Panc1 (cell line): ENCODE data around the gene TIAM2. TPM values are rescaled to one million over a fixed set of nuclear protein-coding genes. Genes with fewer than 3 reads are reported as not detected.
A peak's percentile ranks its signal among the peaks of the same experiment; 100 is the strongest.

ENCODE experiments used
- ATAC-seq: fragments of 200-7000 bp; cut with Tn5 transposase; 2 replicates; pipeline ENCODE4 v1.9.1; 2020; ENCODE audit warnings: mild to moderate bottlenecking, moderate library complexity
- BruUV-seq: library from RNA; stranded (reverse); fragments of 400-500 nt; replicated peaks from 2 replicates; lab custom pipeline; 2021; lab: Mats Ljungman, UMichigan
- CTCF ChIA-PET: fragments of 300-600 bp; sonication (Branson Sonifier 250); formaldehyde crosslinking; loops from one replicate; lab custom pipeline; 2022; ENCODE audit warnings: antibody characterized with exemption; lab: Charles Lee
- POLR2A ChIA-PET: fragments of 300-600 bp; sonication (Branson Sonifier 250); formaldehyde crosslinking; loops from one replicate; lab custom pipeline; 2022; ENCODE audit warnings: antibody characterized with exemption; lab: Charles Lee
- DNase-seq: peaks from one replicate; pipeline ENCODE4 v3.0.0-alpha.2; 2010; ENCODE audit warnings: low read depth, low spot score
- H3K27ac ChIP-seq: 2 replicates; pipeline ENCODE4 v1.5.1; 2011; ENCODE audit warnings: mild to moderate bottlenecking, low read length, inconsistent platforms
- H3K27me3 ChIP-seq: fragments of 200-500 bp; sonication (Bioruptor generic); 2 replicates; pipeline ENCODE4 v1.6.0; 2014; ENCODE audit warnings: low read length, inconsistent platforms; ENCODE audit not compliant: control insufficient read depth, insufficient read depth
- H3K36me3 ChIP-seq: fragments of 200-500 bp; sonication (Bioruptor generic); 2 replicates; pipeline ENCODE4 v1.5.1; 2014; ENCODE audit warnings: inconsistent platforms, mild to moderate bottlenecking, low read length, moderate library complexity; ENCODE audit not compliant: control insufficient read depth, insufficient read depth
- H3K4me1 ChIP-seq: 2 replicates; pipeline ENCODE4 v1.5.1; 2011; ENCODE audit warnings: inconsistent platforms, mild to moderate bottlenecking, low read length, moderate library complexity; ENCODE audit not compliant: control insufficient read depth, insufficient read depth
- H3K4me3 ChIP-seq, 2 experiments: 2 replicates each; pipeline ENCODE4 v1.5.1; 2011 to 2012; ENCODE audit warnings: low read depth in 2 of 2, low read length in 2 of 2, mild to moderate bottlenecking in 2 of 2, inconsistent platforms in 1 of 2, moderate library complexity in 1 of 2
- H3K9me3 ChIP-seq: fragments of 200-500 bp; sonication (Bioruptor generic); 2 replicates; pipeline ENCODE4 v1.5.1; 2014; ENCODE audit warnings: low read depth, mild to moderate bottlenecking, inconsistent platforms, low read length, moderate library complexity; ENCODE audit not compliant: control insufficient read depth, insufficient read depth
- CTCF ChIP-seq: fragments of 450-650 bp; IDR thresholded peaks from 2 replicates; pipeline ENCODE4 v1.5.1; 2017; ENCODE audit warnings: mild to moderate bottlenecking
- POLR2AphosphoS5 ChIP-seq: IDR thresholded peaks from 2 replicates; pipeline ENCODE4 v1.6.1; 2012; ENCODE audit warnings: mild to moderate bottlenecking, low read depth, low read length, moderate library complexity
- REST ChIP-seq, 2 experiments: IDR thresholded peaks; 2 replicates each; pipeline ENCODE4 v1.6.1; 2011 to 2012; ENCODE audit warnings: low read depth in 2 of 2, control low read depth in 1 of 2, low read length in 1 of 2, mild to moderate bottlenecking in 1 of 2, moderate library complexity in 1 of 2; ENCODE audit not compliant: insufficient read depth in 1 of 2
- SIN3A ChIP-seq: IDR thresholded peaks from 2 replicates; pipeline ENCODE4 v1.6.1; 2012; ENCODE audit warnings: low read depth, mild to moderate bottlenecking, low read length, moderate library complexity, borderline replicate concordance; ENCODE audit not compliant: insufficient read depth
- TCF7L2 ChIP-seq: IDR thresholded peaks from 2 replicates; pipeline ENCODE4 v1.6.1; 2011; ENCODE audit warnings: mild to moderate bottlenecking, low read depth, low read length, inconsistent platforms
- in situ Hi-C: cut with HindIII; loops from 2 replicates; pipeline ENCODE4 v1.10.0; 2016; ENCODE audit warnings: low sequenced_read_pairs, low pct_unique_long_range_greater_than_20kb
- intact Hi-C: fragments of 100-400 bp; cut with micrococcal nuclease; formaldehyde crosslinking; loops from one replicate; pipeline ENCODE4 v1.10.0; 2022; ENCODE audit not compliant: unreplicated experiment
- total RNA-seq: library from RNA; stranded (reverse); gene quantifications from one replicate; pipeline ENCODE4 v1.2.1, GENCODE V29; 2021; ENCODE audit not compliant: unreplicated experiment

Gene TIAM2
- total RNA-seq, 1 experiment from 2014 or later: 14.9 TPM

- Histone ChIP-seq H3K27ac (peak overlapping the region; percentile 80; the same call in 1 of the 2 replicates), H3K36me3 (peaks cover 13% of the 10 kb centered on the region), H3K4me1 (peaks cover 3% of the 10 kb centered on the region; the same call in 1 of the 2 replicates), H3K27me3 (no peaks in the 10 kb centered on the region), H3K9me3 (no peaks in the 10 kb centered on the region), H3K4me3 (no peak overlapping the region)
- no peak for TF ChIP-seq SIN3A
- no peak for ATAC-seq
- in situ Hi-C loops (no loop called here), intact Hi-C loops (no loop called here)
- DNase-seq: no peak
- CTCF ChIA-PET: interaction anchor here (0.6 kb wide), 1 partner anchor 327 kb away, joined by 3 read pairs; no protein-coding TSS in a partner anchor
- BruUV-seq: no TSS peak
- POLR2A ChIA-PET: no interaction called here
Measured at GRCh38 chr6:155250701-155251381, 255.7 kb downstream of the TIAM2 start.

- TF ChIP-seq REST (IDR thresholded peaks at IDR 0.05; ENCODE audit: insufficient read depth in 1 of 2, low read depth in 2 of 2, low read length in 1 of 2) (no peak), SIN3A (no peak), CTCF (no peak), POLR2AphosphoS5 (no peak), TCF7L2 (no peak)
- peak overlapping the region; percentile 21; the same call in 1 of the 2 replicates for H3K27ac ChIP-seq
- BruUV-seq: no TSS peak
- H3K27me3 ChIP-seq: no peaks in the 10 kb centered on the region
- in situ Hi-C loops (no loop called here), intact Hi-C loops (no loop called here)
- H3K36me3 ChIP-seq: peaks cover 19% of the 10 kb centered on the region
- ChIA-PET CTCF (no interaction called here), POLR2A (no interaction called here)
- no peak overlapping the region for H3K4me3 ChIP-seq
- DNase-seq: no peak
- ATAC-seq: no peak
- peaks cover 3% of the 10 kb centered on the region; the same call in 1 of the 2 replicates for H3K4me1 ChIP-seq
- H3K9me3 ChIP-seq: no peaks in the 10 kb centered on the region
Measured at GRCh38 chr6:155252581-155252980, 257.5 kb downstream of the TIAM2 start.

GRCh38 chr6:155253337-155253736 lies 258.2 kb downstream of the TIAM2 start:
- CTCF ChIA-PET: no interaction called here
- Histone ChIP-seq H3K36me3 (peaks cover 22% of the 10 kb centered on the region), H3K9me3 (no peaks in the 10 kb centered on the region), H3K4me1 (peaks cover 3% of the 10 kb centered on the region; the same call in 1 of the 2 replicates), H3K27me3 (no peaks in the 10 kb centered on the region), H3K27ac (peak overlapping the region; percentile 18), H3K4me3 (no peak overlapping the region)
- no peak for TF ChIP-seq TCF7L2
- no peak for TF ChIP-seq SIN3A
- TF ChIP-seq CTCF: no peak
- no peak for TF ChIP-seq POLR2AphosphoS5
- TF ChIP-seq REST (IDR thresholded peaks at IDR 0.05; ENCODE audit: insufficient read depth in 1 of 2, low read depth in 2 of 2, low read length in 1 of 2): no peak
- BruUV-seq: no TSS peak
- in situ Hi-C loops: no loop called here
- POLR2A ChIA-PET: no interaction called here
- intact Hi-C loops: no loop called here
- DNase-seq (no peak), ATAC-seq (no peak)
